Duodenal mucosa (tissue), 2 donors: ENCODE data around the gene PAM.
"Not testable (repeated sequence)": the region's sequence is repeated elsewhere in the genome, so short reads cannot be mapped to it uniquely, and the experiment has no call there.

Experiments
- H3K27ac ChIP-seq: one replicate; pipeline ENCODE4 v1.7.0; 2013; ENCODE audit warnings: low read depth, low read length
- H3K27me3 ChIP-seq, 2 donors: one replicate each; pipeline ENCODE4 v1.7.0; 2013; ENCODE audit warnings: low read length in 2 of 2, control low read depth in 1 of 2; ENCODE audit not compliant: insufficient read depth in 2 of 2, control insufficient read depth in 1 of 2
- H3K36me3 ChIP-seq, 2 donors: one replicate each; pipeline ENCODE4 v1.7.0; 2013; ENCODE audit warnings: low read length in 2 of 2, control low read depth in 1 of 2; ENCODE audit not compliant: insufficient read depth in 2 of 2, control insufficient read depth in 1 of 2
- H3K4me1 ChIP-seq, 2 donors: one replicate each; pipeline ENCODE4 v1.7.0; 2013; ENCODE audit warnings: low read length in 2 of 2, control low read depth in 1 of 2; ENCODE audit not compliant: insufficient read depth in 2 of 2, control insufficient read depth in 1 of 2
- H3K4me3 ChIP-seq, 2 donors: one replicate each; pipeline ENCODE4 v1.7.0; 2013; ENCODE audit warnings: low read length in 2 of 2, low read depth in 1 of 2
- H3K9ac ChIP-seq, 2 donors: one replicate each; pipeline ENCODE4 v1.7.0; 2013; ENCODE audit warnings: low read length in 2 of 2, low read depth in 1 of 2
- H3K9me3 ChIP-seq, 2 donors: one replicate each; pipeline ENCODE4 v1.7.0; 2013; ENCODE audit warnings: low read length in 2 of 2, control low read depth in 1 of 2; ENCODE audit not compliant: control insufficient read depth in 1 of 2

Gene PAM

DNA sequence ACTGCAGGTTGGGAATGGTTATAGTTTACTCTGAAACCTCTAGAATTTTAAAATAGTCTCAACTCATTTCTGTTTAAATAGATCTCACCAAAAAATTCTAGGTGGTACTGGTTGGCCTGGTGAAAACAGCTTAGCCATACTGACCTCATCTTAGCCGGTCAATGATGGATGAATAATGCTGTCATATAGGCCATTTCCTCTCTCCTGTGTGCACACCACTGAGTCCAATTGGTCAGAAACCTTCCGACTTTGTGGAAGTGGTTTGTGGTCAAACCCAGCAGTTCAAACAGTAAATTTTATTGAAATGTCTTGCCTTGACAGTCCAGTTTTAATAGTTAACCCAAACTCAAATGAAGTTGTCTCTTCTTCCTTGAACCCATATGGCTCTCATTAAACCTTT lies 266.2 kb downstream of the PAM start:
- no peaks in the 10 kb centered on the region for H3K27me3 ChIP-seq
- H3K36me3 ChIP-seq, result no peaks in the 10 kb centered on the region
- H3K27ac ChIP-seq, result no peak overlapping the region
- H3K4me3 ChIP-seq, result no peak overlapping the region
- H3K9ac ChIP-seq, result no peak overlapping the region
- no peaks in the 10 kb centered on the region for H3K9me3 ChIP-seq
- H3K4me1 ChIP-seq, result no peaks in the 10 kb centered on the region

- no peak overlapping the region for H3K9ac ChIP-seq
- no peaks in the 10 kb centered on the region for H3K27me3 ChIP-seq
- H3K36me3 ChIP-seq, result peaks cover under 1 to 3% of the 10 kb centered on the region in 2 donors
- H3K27ac ChIP-seq, result no peak overlapping the region
- no peaks in the 10 kb centered on the region for H3K9me3 ChIP-seq
- H3K4me1 ChIP-seq, result no peaks in the 10 kb centered on the region
- no peak overlapping the region for H3K4me3 ChIP-seq
Measured at GRCh38 chr5:103027267-103027666, 272.2 kb downstream of the PAM start.

DNA sequence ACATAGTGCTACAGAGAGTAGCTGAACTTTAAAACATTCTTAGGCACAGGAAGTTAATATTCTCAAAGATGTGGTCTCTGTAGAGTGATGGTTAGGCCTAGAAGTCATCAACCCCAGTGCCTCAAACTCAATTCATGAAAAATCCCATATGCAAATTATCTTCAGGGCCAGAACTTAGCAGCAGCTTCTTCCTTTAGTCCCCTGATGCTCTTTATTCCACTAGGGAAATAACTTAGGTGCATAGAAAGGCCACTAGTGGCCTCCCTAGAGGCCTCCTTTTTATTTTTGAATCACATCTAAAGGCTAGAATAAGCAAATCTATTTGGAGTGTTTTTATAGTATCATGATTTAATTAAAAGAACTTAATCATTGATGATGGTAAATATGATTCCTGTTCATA lies 276.5 kb downstream of the PAM start:
- H3K27me3 ChIP-seq, result no peaks in the 10 kb centered on the region
- H3K27ac ChIP-seq, result no peak overlapping the region
- no peaks in the 10 kb centered on the region for H3K4me1 ChIP-seq
- H3K9me3 ChIP-seq, result peaks cover 3 to 5% of the 10 kb centered on the region in 2 donors
- peaks cover 3 to 5% of the 10 kb centered on the region in 2 donors for H3K36me3 ChIP-seq
- H3K4me3 ChIP-seq, result no peak overlapping the region
- no peak overlapping the region for H3K9ac ChIP-seq

DNA sequence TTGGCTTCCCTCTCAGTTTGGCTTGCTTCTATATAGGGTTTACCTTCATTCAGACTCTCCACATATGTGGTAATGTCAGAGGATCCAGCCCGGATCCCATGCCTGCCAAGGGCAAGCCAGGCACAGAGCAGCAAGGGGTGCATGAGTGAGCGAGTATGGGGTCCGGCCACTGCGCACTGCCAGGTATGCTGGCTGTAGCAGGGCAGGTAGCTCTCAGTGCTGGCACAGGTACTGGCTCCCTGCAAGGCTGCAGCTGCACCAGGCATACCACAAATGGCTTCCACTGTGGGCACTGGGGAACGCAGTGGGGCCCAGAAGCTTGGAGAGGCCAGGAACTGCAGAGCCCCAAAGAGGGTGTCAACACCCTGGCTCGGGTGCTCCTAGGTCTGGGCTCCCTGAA lies 278.6 kb downstream of the PAM start:
- Histone ChIP-seq H3K36me3 (peaks cover 3 to 5% of the 10 kb centered on the region in 2 donors), H3K9ac (no peak overlapping the region), H3K27ac (no peak overlapping the region), H3K4me3 (no peak overlapping the region), H3K4me1 (no peaks in the 10 kb centered on the region), H3K27me3 (no peaks in the 10 kb centered on the region), H3K9me3 (peaks cover 3 to 5% of the 10 kb centered on the region in 2 donors)

GRCh38 chr5:103034662-103035392 lies 279.7 kb downstream of the PAM start:
- H3K4me1 ChIP-seq, result no peaks in the 10 kb centered on the region
- H3K9me3 ChIP-seq, result peaks cover 3 to 5% of the 10 kb centered on the region in 2 donors
- peaks cover 0 to 5% of the 10 kb centered on the region in 2 donors for H3K36me3 ChIP-seq
- no peak overlapping the region for H3K9ac ChIP-seq
- H3K27ac ChIP-seq, result no peak overlapping the region
- no peak overlapping the region for H3K4me3 ChIP-seq
- no peaks in the 10 kb centered on the region for H3K27me3 ChIP-seq

DNA sequence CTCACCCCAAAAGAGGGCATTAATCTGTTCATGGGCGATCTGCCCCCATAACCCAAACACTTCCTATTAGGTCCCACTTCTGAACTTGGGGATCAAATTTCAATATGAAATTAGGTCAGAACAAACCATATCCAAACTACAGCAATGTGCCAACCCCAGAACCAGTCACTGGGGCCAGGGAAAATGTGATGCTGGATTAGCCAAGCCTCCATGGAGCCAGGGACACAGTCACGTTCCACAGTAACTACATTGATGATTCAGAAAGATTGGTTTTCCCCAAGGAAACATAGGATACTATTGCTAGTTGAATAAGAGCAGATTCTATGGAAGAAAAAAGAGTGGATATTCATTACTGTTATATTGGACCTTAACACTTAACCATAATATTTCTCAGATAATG lies 280.6 kb downstream of the PAM start:
- no peak overlapping the region for H3K27ac ChIP-seq
- H3K27me3 ChIP-seq, result no peaks in the 10 kb centered on the region
- no peak overlapping the region for H3K4me3 ChIP-seq
- no peaks in the 10 kb centered on the region for H3K4me1 ChIP-seq
- peaks cover 3 to 5% of the 10 kb centered on the region in 2 donors for H3K9me3 ChIP-seq
- H3K9ac ChIP-seq, result no peak overlapping the region
- H3K36me3 ChIP-seq, result peaks cover 0 to 5% of the 10 kb centered on the region in 2 donors

DNA sequence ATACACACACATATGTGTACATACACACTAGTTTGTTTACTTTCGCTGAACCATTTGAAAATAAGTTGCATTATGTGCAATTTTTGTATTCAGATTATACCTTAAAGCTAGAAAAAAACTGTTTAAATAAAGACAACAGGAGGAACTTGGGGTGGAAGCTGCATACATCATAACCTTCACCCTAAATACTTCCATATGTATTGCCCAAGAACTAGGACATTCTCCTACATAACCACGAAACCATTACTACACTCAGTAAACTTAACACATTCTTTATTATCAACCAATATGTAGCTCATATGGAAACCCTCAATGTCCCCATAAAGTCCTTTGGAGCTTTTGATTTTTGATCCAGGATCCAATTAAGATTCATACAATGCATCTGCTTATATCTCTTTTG lies 281.5 kb downstream of the PAM start:
- no peak overlapping the region for H3K27ac ChIP-seq
- no peaks in the 10 kb centered on the region for H3K27me3 ChIP-seq
- no peak overlapping the region for H3K9ac ChIP-seq
- H3K4me1 ChIP-seq, result no peaks in the 10 kb centered on the region
- peaks cover 3 to 5% of the 10 kb centered on the region in 2 donors for H3K9me3 ChIP-seq
- peaks cover 0 to 5% of the 10 kb centered on the region in 2 donors for H3K36me3 ChIP-seq
- H3K4me3 ChIP-seq, result no peak overlapping the region

DNA sequence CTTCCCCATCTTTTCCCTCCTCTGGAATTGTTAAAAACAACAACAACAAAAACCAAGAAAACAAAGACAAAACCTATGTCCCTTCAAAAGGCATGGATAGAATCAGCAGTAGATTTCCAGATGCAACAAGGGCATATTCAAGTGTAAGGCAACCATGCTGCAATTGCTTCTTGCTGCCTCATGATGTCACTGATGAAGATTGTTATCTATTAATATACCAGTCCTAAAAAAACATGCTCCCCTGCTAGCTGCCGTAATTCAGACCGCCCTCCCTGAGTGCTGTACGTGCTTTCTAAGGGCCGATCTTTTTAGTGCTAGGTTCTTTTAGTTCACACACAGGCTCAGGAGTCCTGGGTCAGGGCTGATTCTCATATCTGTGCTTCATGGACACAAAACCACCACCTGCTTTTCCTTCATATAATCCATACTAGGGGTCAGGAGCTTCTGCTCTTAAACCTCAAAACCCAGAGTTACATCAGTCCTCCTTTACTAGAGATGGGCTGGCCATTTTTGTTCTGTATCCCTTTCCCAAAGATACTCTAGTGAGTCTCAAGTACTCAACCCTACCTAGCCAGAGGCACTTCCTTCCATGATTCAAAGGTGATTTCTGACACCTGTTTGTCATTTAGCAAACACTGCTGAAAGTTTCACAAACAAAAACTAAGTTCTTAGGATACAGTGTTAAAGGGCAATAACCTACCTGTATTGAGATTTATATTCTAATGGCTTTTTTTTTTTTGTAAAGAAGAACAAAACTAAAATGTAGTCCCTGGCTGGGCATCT lies 282.8 kb downstream of the PAM start:
- Histone ChIP-seq H3K4me1 (no peaks in the 10 kb centered on the region), H3K27ac (no peak overlapping the region), H3K36me3 (no peaks in the 10 kb centered on the region), H3K9me3 (peaks cover 3 to 5% of the 10 kb centered on the region in 2 donors), H3K9ac (no peak overlapping the region), H3K4me3 (no peak overlapping the region), H3K27me3 (no peaks in the 10 kb centered on the region)

GRCh38 chr5:103041071-103041676 lies 286.1 kb downstream of the PAM start:
- Histone ChIP-seq H3K9ac (no peak overlapping the region), H3K36me3 (no peaks in the 10 kb centered on the region), H3K4me3 (no peak overlapping the region), H3K27me3 (no peaks in the 10 kb centered on the region), H3K9me3 (no peaks in the 10 kb centered on the region), H3K27ac (no peak overlapping the region), H3K4me1 (no peaks in the 10 kb centered on the region)

GRCh38 chr5:103046706-103047105 lies 291.6 kb downstream of the PAM start:
- not testable (repeated sequence) for H3K27me3 ChIP-seq, H3K9me3 ChIP-seq, H3K27ac ChIP-seq, H3K9ac ChIP-seq, H3K4me1 ChIP-seq, H3K4me3 ChIP-seq, H3K36me3 ChIP-seq
